ACC112 (cell line): ENCODE measurements around the gene CTF1.

ENCODE experiments used
- H2AFZ ChIP-seq: fragments of 200-600 bp; sonication (generic); one replicate; pipeline ENCODE4 v1.6.0; 2017; ENCODE audit warnings: antibody characterized with exemption, low read length; ENCODE audit not compliant: unreplicated experiment
- H3K27ac ChIP-seq: fragments of 200-600 bp; sonication (generic); 2 replicates; pipeline ENCODE4 v1.5.1; 2014; ENCODE audit warnings: low read depth, mild to moderate bottlenecking, antibody characterized with exemption, low read length, moderate library complexity
- H3K27me3 ChIP-seq: fragments of 200-600 bp; sonication (generic); 2 replicates; pipeline ENCODE4 v1.6.1; 2014; ENCODE audit warnings: mild to moderate bottlenecking, antibody characterized with exemption, low read length, moderate library complexity, mixed read lengths; ENCODE audit not compliant: insufficient read depth
- H3K36me3 ChIP-seq: fragments of 200-600 bp; sonication (generic); 2 replicates; pipeline ENCODE4 v1.6.1; 2016; ENCODE audit warnings: mild to moderate bottlenecking, antibody characterized with exemption, low read length, moderate library complexity, mixed read lengths; ENCODE audit not compliant: insufficient read depth
- H3K4me1 ChIP-seq: fragments of 200-600 bp; sonication (generic); one replicate; pipeline ENCODE4 v1.6.1; 2016; ENCODE audit warnings: low read length, mixed read lengths; ENCODE audit not compliant: insufficient read depth, unreplicated experiment, control insufficient read depth
- H3K4me3 ChIP-seq: fragments of 200-600 bp; sonication (generic); 2 replicates; pipeline ENCODE4 v1.5.1; 2014; ENCODE audit warnings: mild to moderate bottlenecking, low read depth, low read length
- H3K79me2 ChIP-seq: fragments of 200-600 bp; sonication (generic); one replicate; pipeline ENCODE4 v1.6.0; 2016; ENCODE audit warnings: low read length; ENCODE audit not compliant: control insufficient read depth, unreplicated experiment, insufficient read depth

Gene CTF1

GRCh38 chr16:30947859-30948666 is 51.6 kb downstream of the CTF1 start:
- Histone ChIP-seq H3K27ac (peak overlapping the region; percentile 71), H3K4me1 (peaks cover 13% of the 10 kb centered on the region), H3K36me3 (peaks cover 7% of the 10 kb centered on the region; the same call in 1 of the 2 replicates), H3K27me3 (no peaks in the 10 kb centered on the region), H2AFZ (peak overlapping the region; percentile 64), H3K79me2 (peaks cover 16% of the 10 kb centered on the region), H3K4me3 (peak overlapping the region; percentile 93)

GRCh38 chr16:30948667-30949649 is 52.5 kb downstream of the CTF1 start, which contains the start of gene ORAI3:
TSS of gene ORAI3 (plus strand) at chr16:30949068. CDS start at chr16:30949290, 222 bp downstream.
- Histone ChIP-seq H3K27ac (peak within 1 kb of the TSS; percentile 71), H3K4me1 (peaks cover 22% of the 10 kb centered on the region), H3K79me2 (peaks cover 16% of the 10 kb centered on the region), H2AFZ (peak within 1 kb of the TSS; percentile 64), H3K27me3 (no peaks in the 10 kb centered on the region), H3K4me3 (peak within 1 kb of the TSS; percentile 93), H3K36me3 (peaks cover 7% of the 10 kb centered on the region; the same call in 1 of the 2 replicates)

- peak overlapping the region; percentile 69 for H3K27ac ChIP-seq
- peak overlapping the region; percentile 93 for H3K4me3 ChIP-seq
- H3K36me3 ChIP-seq = no peaks in the 10 kb centered on the region
- no peaks in the 10 kb centered on the region for H3K27me3 ChIP-seq
- H3K79me2 ChIP-seq = peaks cover 16% of the 10 kb centered on the region
- no peak overlapping the region for H2AFZ ChIP-seq
- H3K4me1 ChIP-seq = peaks cover 24% of the 10 kb centered on the region
Observed at GRCh38 chr16:30949650-30950515, 53.5 kb downstream of the CTF1 start.

GRCh38 chr16:30950516-30951065 is 54.2 kb downstream of the CTF1 start:
- Histone ChIP-seq H3K4me1 (peaks cover 24% of the 10 kb centered on the region), H2AFZ (no peak overlapping the region), H3K36me3 (no peaks in the 10 kb centered on the region), H3K27ac (no peak overlapping the region), H3K79me2 (peaks cover 16% of the 10 kb centered on the region), H3K27me3 (no peaks in the 10 kb centered on the region), H3K4me3 (peak overlapping the region; percentile 93)

- Histone ChIP-seq H3K36me3 (no peaks in the 10 kb centered on the region), H3K79me2 (peaks cover 16% of the 10 kb centered on the region), H3K4me1 (peaks cover 24% of the 10 kb centered on the region), H3K4me3 (no peak overlapping the region), H3K27me3 (no peaks in the 10 kb centered on the region), H2AFZ (no peak overlapping the region), H3K27ac (no peak overlapping the region)
Observed at GRCh38 chr16:30951193-30951592, 54.8 kb downstream of the CTF1 start.

GRCh38 chr16:30951750-30952149 is 55.3 kb downstream of the CTF1 start:
- Histone ChIP-seq H3K27ac (no peak overlapping the region), H3K27me3 (no peaks in the 10 kb centered on the region), H3K36me3 (no peaks in the 10 kb centered on the region), H2AFZ (no peak overlapping the region), H3K4me1 (peaks cover 24% of the 10 kb centered on the region), H3K79me2 (peaks cover 16% of the 10 kb centered on the region), H3K4me3 (no peak overlapping the region)

- Histone ChIP-seq H3K4me1 (peaks cover 24% of the 10 kb centered on the region), H3K79me2 (peaks cover 16% of the 10 kb centered on the region), H3K4me3 (no peak overlapping the region)
Observed at GRCh38 chr16:30953111-30953510, 56.7 kb downstream of the CTF1 start.

More at GRCh38 chr16:30953111-30953510, 56.7 kb downstream of the CTF1 start:
- no peaks in the 10 kb centered on the region for H3K36me3 ChIP-seq
- H2AFZ ChIP-seq = no peak overlapping the region
- no peaks in the 10 kb centered on the region for H3K27me3 ChIP-seq
- H3K27ac ChIP-seq = no peak overlapping the region
